Stimulated activated CD4-positive, alpha-beta T cell treated with anti-CD3 and anti-CD28 coated beads, Interleukin-1b, Interleukin-23, amount 100 ng/mL, for 1 hour (primary cell): Measurements from ENCODE around the gene NEO1.

Source experiments
- DNase-seq, 2 donors: peaks; one replicate each; pipeline ENCODE4 v3.0.0-alpha.2; 2020; ENCODE audit warnings: low read depth in 2 of 2

NEO1 gene

DNA sequence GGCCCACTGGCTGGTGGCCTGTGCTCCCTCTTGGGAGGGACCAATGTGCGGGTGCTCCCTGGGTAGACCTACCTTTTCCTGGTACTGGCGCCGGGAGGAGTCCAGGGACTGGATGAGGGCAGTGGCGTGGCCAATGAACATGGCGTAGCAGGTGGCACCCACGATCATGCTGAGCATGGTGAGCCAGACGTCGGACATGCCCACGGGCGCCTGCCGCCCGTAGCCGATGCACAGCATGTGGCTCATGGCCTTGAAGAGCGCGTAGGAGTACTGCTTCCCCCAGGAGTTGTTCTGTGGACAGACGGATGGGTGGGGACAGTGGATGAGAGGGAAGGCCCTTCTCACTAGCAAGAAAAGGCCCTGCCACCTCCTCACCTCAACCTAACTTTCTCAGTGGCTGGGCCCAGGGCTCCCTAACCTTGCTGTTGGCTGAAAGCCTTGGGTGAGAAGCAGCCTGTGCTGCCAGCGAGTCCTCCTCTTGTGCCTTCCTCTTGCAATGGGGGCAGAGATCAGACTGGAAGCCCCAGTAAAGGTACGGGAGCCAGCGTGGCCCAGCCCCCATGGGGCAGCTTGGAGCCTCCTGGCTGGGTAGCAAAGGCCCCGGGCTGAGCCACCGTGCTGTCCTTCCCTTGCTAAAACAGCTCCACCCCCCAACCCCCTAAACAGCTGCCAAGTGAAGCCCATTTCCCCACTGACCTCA, 277.4 kb downstream of the NEO1 start:
- no peak for DNase-seq

DNA sequence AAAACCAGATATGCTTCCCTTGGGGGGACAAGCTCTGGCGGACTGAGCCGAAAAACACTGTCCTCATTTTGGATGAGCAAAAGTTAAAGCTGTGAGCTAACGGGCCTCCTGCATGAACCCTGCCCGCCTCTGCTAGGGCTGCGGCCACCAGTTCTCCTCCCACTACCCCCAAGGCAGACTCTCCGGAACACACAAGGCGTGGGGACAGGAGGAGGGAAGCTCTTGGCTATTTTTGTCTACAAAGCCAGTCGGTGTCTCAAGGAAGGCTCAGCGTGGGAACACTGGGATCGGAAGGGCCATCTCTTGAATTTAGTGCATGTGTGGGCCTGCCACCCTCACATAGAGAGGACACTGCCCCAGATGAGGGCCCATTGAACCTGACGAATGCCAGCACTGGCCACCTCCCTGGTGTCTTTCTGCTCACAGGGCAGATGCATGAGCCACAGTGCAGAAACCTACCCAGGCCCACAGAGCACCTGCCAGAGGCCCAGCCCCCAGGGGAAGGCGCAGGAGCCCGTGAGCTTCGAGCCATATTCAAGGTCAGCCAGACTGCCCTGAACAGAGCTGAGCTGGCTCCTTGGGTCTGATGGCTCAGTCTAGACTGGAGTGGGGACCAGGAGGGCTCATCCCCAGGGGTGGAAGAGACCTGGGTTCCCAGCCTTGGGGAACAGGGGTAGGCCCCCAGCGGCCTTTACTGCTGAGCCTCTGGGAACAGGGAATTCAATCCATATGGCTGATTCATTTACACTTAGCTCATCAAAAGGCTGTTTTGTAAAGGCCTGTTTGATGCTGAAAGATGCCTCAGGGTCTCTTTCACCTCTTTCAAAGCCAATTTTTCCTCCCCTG, 278.2 kb downstream of the NEO1 start:
- no peak for DNase-seq

DNA sequence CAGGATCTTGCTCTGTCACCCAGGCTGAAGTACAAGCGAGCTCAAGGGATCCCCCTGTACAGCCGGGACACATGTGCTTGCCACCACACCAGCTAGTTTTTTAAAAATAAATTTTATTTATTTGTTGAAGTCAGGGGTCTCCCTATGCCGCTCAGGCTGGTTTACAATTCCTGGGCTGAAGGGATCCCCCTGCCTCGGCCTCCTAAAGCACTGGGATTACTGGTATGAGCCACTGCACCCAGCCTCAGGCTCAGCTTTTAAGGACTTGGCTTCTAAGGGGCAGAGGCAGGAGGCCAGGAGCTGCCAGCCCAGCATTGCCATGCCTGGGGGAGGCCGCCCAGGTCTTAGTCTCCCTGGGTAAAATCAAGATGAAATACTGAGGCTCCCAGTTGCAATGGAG, 279.2 kb downstream of the NEO1 start:
- no peak for DNase-seq

DNA sequence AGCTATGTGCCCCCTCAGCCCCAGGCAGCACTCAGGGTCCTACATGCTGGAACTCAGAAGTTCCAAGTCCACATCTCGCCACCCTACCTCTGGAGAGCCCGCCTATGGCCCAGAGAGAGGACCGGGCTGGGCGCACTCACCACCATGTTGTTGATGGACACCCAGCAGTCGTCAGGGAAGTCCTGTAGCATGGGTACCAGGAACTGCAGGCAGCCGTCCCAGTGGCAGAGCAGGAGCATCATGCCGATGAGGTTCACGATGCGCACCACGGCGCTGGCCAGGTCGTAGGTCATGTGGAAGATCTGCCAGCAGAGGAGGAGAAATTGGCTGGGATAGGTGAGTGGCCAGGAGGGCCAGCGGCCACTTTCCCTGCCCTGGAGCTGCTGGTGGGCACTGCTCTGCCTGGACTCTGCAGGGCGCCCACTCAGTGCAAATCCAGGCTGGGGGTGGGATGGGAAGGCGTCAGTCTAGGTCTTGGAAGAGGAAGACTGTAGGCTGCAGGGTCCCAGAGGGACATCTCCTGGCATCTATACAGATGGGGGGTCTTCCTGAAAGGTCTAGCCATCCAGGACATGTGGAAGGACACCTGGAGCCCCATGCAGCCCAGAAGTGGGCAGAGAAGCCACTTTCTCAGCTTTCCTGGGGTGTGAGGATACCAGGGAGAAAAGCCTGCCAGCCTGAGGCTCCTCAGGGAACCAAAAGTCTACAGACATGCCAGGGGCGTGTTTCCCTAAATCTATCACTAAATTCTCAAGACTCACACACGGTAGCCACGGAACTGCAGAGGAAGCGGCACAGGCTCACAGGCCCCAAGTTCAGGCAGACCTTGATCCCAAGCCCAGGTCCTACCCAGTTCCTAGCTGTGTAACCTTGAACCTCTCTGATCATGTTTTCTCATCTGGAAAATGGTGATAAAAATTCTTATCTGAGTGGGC, 280.0 kb downstream of the NEO1 start:
- no peak for DNase-seq

DNA sequence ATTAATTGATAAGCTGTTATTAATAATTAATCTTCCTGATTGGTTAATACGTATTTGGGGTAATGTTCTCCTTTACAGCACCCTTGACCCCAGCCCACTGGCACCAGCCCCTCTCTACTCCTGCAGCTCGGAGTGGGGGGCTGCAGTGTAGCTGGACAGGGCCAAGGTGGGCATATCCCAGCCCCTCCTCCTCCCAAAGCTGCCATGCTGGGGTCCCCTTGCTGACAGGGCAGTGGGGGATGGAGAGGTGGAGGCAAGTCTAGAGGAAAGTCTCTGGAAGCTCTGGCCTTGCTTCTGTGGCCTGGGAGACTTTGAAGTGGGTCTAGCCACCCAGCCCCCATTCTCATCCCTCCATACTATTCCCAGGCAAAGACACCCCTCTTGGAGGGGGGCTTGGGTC, 280.7 kb downstream of the NEO1 start:
- no peak for DNase-seq

DNA sequence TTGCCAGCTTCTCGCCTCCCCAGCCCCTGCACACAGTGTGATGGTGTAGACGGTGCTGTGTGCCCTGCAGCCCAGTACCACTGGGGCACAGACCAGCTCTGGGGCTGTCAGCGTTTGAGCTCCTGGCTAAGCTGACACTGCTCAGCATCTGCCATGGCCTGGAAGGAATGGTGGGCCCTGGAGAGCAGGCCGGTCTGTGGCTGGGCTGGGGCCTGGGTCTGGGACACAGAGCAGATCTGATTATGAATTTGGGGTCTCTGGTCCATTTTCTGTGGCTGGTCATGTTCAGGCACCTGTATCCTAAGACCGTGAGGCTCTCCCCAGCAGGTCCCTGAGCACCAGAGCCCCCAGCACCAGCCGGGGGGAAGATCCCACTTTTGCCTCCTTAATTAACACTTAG, 281.8 kb downstream of the NEO1 start:
- DNase-seq: no peak

DNA sequence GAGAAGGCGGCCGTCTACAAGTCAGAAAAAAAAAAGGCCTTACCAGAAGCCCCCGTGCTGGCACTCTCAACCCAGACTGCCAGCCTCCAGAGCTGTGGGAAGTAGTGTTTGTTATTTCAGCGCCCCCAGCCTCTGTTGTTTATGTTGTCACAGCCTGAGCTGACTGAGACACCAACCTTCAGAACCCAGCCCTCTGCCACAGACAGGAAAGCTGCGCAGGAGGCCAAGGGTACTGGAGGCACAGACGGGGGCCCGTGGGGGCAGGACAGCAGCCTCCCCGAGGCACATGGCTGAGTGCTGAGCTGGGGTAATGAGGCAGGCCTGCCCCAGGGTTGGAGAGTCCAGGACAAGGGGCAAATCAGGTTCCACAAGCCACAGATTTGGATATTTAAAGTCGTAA, 282.8 kb downstream of the NEO1 start:
- DNase-seq: no peak

DNA sequence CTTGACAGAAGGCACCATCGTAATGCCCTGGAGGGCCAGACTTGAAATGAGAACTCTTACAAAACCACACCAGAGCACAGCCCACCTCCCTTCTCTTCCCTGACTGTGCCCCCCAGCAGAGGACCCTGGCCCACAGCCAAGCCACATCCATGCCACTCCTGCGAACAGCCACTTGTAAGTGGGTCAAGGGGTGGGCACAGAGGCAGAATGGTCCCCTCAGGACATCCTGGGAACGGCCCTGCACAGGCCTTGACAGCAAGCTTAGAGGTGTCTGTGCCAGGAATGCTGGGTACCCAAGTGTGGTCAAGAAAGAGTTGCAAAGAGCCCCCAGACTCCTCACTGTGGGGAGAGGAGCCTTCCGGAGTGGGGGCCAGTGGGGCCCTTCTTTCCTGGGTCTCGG, 283.2 kb downstream of the NEO1 start:
- DNase-seq: no peak

DNA sequence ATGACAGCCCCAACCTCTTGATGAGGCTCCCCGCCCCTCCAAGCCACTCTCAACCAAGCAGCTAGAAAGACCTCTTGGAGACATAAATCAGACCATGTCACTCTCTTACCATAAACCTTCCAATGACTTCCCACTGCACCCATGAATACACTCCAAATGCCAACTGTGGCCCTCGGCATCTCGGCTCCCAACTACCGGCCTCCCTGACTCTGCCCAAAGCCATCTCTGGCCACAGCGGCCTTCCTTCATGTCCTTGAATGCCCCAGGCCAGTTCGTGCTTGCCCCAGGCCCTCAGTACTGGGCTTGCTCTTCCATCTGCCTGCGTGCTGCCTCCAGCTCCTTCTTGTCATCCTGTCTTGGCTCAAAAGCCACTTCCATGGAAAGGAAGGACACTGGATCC, 284.5 kb downstream of the NEO1 start:
- no peak for DNase-seq

DNA sequence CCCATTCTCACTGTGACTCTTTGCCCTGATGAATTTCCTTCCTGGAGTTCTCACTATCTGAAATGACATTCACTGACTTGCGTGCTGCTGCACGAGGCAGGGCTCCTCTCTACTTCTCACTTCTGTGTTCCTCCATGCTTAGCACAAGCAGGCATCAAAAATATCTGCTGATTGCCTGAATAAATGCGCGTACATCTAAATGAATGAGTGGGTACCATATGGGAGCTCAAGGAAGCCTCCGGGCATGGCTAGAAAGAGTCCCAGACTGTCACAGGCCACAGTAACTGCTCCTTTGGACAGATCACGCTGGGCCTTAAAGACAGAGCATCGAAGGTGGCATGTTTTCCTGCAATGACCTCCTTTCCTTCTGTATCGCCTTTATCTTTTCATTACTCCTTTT, 284.9 kb downstream of the NEO1 start:
- DNase-seq: no peak

DNA sequence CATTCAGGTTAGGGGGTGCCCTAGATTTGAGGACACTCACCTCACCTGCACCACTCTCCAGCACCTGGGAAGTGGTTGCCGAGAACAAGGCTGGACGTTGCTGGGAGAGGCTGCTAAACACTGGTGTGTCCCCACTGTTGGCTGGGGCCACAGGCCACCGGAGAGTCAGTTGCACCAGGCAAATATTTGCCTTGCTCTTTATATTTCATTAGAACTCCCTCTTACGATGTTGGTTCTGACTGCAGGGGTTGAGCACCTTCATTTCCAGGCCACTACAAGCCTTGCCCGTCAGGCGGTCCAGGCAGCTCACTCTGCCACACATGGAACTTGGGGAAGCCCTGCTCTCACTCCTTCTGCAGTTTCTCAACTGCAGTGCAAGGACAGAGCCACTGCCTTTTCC, 285.8 kb downstream of the NEO1 start:
- DNase-seq: no peak

DNA sequence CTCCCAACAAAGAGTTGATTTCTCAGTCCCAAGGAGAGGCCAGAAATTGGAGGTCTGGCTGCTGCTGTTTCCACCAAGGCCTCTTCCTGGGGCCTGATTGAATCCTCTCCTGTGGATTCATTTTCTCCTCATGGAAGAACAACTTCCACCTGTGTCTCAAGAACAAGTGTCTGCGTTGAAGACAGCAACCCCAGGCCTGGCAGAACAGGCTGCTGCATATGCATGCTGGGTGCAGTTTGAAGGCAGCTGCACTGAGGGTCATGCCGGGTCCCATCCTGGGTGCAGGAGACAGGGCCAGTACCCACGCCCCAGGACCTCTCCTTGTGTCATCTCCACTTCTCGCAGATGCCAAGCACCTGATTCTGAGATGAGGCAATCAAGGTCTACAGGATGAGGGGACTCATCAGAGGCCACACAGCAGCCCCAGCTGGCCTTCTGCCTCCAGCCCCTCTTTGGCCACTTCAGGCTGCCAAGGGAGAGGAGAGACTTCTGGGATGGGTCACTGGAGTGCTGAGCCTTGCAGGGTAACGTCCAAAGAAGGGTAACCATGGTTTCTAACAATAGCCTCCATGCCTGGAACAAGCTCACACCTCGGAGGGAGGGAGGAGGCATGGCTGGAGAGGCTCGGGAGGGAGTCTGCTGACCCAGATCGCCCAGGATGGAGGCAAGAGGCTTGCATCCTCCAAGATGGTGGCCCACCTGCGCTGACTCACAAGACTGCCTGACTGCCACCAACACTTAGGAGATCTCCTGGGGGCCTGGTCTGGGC, 286.5 kb downstream of the NEO1 start:
- no peak for DNase-seq

DNA sequence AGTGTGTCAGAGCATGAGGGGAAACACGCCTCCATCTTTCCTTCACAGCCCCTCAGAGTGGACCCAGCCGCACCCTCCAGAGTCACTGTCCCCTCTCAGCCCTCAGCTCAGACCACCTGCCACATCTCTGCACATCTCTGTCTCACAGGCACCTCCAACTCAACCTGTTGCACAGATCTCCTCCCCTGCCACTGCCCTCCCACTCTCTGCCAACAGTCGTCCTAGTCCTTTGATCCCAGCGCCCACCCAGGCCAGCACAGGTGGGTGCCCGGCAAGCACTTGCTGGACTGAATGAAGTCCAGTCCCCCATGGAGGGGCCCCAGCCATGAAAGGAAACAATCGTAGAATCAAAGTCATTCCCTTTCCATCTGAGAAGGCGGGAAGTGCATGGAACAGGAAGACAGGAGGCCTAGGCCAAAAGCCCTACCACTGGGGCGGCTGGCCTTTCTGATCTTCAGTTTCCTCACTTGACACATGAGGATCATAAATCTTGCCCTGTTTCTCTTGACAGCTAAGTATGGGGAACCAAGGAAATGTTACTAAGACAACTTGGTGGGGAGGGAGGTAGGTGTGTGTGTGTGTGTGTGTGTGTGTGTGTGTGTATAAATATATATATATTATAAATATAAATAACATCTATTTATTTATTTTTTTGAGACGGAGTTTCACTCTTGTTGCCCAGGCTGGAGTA, 288.4 kb downstream of the NEO1 start:
- DNase-seq: no peak

DNA sequence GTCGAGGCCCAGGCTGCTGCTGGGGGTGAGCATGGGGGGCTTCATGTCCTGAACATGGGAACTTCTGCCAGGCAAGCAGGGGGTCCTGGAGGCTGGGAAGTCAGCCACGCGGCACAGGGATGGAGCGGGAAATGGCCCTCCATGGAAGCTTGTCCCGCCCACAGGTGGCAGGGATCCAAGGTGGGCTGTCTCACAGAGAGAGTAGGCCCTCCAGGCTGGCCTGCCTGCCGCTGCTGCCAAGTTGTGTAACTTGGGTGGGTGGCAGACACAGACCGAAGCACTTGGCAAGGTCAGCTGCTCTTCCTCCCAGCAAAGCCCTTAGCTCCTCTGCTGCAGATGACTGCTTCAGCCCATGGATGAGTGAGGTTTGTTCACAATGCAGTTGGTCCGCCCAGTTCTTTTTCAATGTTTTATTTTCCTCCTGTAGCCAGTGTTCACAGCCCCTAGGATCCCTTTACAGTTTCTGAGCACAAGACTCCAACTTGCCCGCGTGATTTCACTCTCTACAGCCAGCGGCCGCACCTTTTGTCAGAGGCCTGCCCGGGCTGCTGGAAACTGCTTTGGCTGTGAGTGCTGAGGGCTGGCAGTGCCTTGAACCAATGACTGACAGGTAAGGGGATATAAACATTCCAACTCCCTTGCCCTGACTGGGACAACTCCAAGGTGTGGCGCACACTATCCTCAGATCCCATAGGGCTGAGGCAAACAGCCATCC, 289.8 kb downstream of the NEO1 start:
- no peak for DNase-seq

DNA sequence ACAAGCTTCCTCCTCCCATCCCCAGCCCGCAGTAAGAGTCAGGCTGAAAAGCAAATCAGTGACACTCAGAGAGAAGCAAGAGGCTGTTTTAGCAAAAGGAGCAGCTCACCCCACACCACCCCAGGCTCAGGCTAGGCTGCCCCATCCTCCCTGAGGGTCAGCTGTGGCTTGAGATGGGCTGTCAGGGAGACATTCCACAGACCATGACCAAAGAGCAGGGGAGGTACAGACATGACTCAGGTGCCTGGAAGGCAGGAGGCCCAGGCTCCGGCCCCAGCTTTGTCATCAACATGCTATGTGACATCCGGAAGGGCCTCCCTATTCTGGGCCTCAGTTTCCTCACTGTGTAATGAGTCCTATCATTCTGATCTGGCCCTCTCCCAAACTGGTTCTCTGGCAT, 291.8 kb downstream of the NEO1 start:
- DNase-seq: no peak

DNA sequence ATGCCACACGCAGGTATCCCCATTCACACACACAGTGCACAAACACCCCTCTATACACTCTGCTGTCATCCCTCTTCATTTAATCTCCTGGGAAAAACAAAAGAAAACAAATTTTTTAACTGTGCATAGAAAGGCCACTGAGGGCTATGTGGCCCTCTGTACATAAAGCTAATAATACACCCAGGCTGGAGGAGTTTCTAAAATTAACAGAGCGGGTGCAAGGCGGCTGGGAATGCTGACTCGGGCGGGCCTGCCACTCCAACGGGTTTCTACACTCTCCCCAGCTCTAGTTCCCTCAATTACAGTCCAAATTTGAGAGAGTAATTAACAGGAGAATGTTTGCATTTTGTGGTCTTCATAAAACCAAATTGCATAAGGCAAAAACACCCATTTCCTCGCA, 293.4 kb downstream of the NEO1 start:
- DNase-seq: no peak

DNA sequence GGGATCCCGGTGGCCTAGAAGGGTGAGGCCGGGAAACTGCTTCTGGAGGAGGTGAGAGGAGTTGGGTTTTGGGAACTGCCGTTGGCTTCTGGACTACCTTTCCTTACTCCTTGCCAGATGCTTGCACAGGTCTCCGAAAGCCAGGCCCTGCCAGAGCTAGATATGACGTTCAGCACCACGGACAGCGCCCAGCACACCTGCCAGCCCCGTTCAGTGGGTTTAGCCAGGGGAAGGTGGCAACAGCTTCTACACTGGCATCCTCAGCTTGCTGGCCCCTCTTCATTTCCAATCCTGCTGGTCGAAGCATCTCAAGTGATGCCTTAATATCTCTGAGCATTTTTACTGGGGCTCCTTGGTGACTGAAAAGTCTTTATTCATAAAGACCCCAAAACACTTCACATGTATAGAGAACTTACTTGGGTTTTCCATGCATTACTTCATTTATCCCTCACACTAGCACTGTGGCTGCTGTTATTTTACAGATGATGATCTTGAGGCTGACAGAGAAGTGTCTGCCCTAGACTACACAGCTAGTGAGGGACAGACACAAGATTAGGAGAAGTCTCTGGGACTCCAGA, 294.6 kb downstream of the NEO1 start:
- peak; percentile 10 to 14 for DNase-seq

DNA sequence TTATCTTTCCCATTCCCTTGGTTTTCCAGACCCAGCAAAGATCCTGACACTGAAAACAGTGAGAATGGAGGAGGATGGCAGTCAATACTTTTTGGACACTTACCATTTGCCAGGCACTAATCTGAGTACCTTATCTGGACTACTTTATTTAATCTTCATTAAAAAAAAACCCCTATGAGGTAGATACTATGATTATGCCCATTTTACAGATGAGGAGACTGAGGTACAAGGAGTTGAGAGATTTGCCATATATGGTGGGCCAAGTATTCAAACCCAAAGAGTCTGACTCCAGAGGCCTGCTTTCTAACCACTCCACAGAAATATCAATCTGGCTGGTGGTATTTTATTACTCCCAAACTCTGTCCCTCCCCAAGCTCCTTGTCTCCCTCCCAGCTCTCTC, 296.9 kb downstream of the NEO1 start:
- DNase-seq: no peak

DNA sequence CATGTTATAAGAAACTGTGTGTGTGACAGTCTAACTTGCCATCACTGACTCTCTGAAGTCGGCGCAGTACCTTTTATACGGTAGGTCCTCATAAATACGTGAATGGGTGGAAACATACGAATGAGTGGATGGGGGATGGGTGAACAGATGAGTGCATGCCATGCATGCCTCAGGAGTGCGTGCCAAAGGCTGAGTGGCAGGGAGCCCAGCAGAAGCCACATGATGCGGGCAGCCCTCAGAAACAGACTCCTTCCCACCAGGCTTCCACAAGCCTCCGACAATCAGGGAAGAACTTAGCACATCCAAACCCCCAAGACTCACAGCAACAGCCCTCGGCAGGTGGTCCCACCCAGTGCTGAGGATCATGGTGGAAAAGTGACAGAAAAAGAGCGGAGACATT, 299.8 kb downstream of the NEO1 start:
- DNase-seq: no peak

DNA sequence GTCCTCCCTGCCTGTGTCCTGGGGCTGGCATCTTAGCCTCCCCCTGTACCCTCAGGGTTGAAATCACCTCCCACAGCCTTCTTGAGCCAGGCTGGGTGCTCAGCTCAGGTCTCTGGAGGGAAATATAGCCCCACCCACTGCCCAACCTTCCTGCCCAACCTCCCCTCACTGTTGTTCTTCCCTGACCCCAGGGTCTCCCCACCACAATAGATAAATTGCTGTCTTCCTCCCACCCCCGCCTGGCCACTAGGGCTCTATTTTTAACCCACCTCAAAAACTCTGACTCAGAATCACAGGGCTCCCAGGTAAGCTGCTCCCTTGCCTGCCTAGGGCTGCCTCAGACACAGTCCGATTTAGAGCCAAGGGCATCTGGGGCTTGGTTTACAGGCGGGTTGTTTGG, 301.5 kb downstream of the NEO1 start:
- no peak for DNase-seq
